ENCODE data around the gene USO1.
"Not testable (repeated sequence)": the region's sequence is repeated elsewhere in the genome, so short reads cannot be mapped to it uniquely, and the experiment has no call there.

The USO1 gene

GRCh38 chr4:75843596-75843995, 119.2 kb downstream of the USO1 start:
- no peak for DNase-seq (ENCODE audit: low read depth)

- no peak for DNase-seq (ENCODE audit: low read depth)
These were observed 119.8 kb downstream of the USO1 start for GRCh38 chr4:75844151-75844662.

GRCh38 chr4:75845992-75846391, 121.6 kb downstream of the USO1 start:
- DNase-seq (ENCODE audit: low read depth): no peak

- DNase-seq (ENCODE audit: low read depth): not testable (repeated sequence)
These were observed 123.9 kb downstream of the USO1 start for GRCh38 chr4:75848171-75848760.

GRCh38 chr4:75848891-75849290, 124.5 kb downstream of the USO1 start:
- no peak for DNase-seq (ENCODE audit: low read depth)

GRCh38 chr4:75849461-75849860, 125.1 kb downstream of the USO1 start:
- no peak for DNase-seq (ENCODE audit: low read depth)

GRCh38 chr4:75858721-75859120, 134.3 kb downstream of the USO1 start:
- no peak for DNase-seq (ENCODE audit: low read depth)

GRCh38 chr4:75860606-75861005, 136.2 kb downstream of the USO1 start:
- no peak for DNase-seq (ENCODE audit: low read depth)
